ENCODE data around the gene IQGAP1.
"Not testable (repeated sequence)": the region's sequence is repeated elsewhere in the genome, so short reads cannot be mapped to it uniquely, and the experiment has no call there.

The IQGAP1 gene

DNA sequence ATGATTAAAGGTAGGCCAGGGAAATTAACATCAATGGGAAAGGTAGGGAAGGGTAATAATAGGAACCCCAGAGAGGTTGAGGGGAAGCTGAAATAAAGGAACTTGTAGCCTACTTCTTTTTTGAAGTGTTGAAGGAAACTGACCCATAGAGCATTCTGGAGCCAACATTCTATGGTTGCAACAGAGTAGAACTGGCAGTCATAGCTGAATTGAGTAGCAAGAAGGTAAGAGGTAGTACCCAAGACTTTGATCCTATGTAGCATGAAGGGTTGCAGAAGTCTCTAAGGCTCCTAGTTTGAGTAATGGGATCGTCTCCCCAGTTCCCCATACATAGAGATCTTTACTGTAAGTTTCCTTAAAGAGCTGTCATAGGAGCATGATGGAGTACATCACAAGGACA, 43.4 kb upstream of the IQGAP1 start:
- Histone ChIP-seq H3K27ac (no peak overlapping the region), H3K9me3 (ENCODE audit: control insufficient read depth, low read length) (no peaks in the 10 kb centered on the region), H2AFZ (no peak overlapping the region), H3K4me3 (ENCODE audit: low read depth, low read length) (no peak overlapping the region), H3K79me2 (no peaks in the 10 kb centered on the region), H3K36me3 (ENCODE audit: control insufficient read depth, insufficient read depth, low read length) (no peaks in the 10 kb centered on the region), H3K4me1 (no peaks in the 10 kb centered on the region), H3K27me3 (ENCODE audit: control insufficient read depth, insufficient read depth, low read length) (no peaks in the 10 kb centered on the region), H3K4me2 (ENCODE audit: low read length) (no peak overlapping the region), H3K9ac (no peak overlapping the region)
- TF ChIP-seq, protein P1, sequence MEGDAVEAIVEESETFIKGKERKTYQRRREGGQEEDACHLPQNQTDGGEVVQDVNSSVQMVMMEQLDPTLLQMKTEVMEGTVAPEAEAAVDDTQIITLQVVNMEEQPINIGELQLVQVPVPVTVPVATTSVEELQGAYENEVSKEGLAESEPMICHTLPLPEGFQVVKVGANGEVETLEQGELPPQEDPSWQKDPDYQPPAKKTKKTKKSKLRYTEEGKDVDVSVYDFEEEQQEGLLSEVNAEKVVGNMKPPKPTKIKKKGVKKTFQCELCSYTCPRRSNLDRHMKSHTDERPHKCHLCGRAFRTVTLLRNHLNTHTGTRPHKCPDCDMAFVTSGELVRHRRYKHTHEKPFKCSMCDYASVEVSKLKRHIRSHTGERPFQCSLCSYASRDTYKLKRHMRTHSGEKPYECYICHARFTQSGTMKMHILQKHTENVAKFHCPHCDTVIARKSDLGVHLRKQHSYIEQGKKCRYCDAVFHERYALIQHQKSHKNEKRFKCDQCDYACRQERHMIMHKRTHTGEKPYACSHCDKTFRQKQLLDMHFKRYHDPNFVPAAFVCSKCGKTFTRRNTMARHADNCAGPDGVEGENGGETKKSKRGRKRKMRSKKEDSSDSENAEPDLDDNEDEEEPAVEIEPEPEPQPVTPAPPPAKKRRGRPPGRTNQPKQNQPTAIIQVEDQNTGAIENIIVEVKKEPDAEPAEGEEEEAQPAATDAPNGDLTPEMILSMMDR (IDR thresholded peaks at IDR 0.05), result no peak

DNA sequence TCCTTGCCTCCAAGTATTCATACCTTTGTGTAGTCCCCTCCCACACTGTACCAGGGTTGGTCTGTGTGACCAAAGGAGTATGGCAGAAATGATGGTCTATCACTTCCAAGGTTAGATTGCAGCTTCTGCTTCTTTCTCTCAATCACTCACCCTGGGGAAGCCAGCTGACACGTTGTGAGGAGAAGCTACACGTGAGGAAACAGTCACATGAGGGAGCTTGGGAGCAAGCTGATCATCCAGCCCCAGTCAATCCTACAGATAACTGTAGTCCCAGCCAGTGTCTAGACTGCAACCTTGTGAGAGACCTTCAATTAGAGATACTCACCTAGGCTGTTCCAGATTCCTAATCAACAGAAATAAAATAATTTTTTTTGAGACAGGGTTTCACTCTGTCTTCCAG, 42.2 kb upstream of the IQGAP1 start:
- no peaks in the 10 kb centered on the region for H3K27me3 ChIP-seq (ENCODE audit: control insufficient read depth, insufficient read depth, low read length)
- no peak overlapping the region for H3K27ac ChIP-seq
- H2AFZ ChIP-seq, result no peak overlapping the region
- no peaks in the 10 kb centered on the region for H3K4me1 ChIP-seq
- H3K9ac ChIP-seq, result no peak overlapping the region
- H3K4me2 ChIP-seq (ENCODE audit: low read length), result no peak overlapping the region
- no peaks in the 10 kb centered on the region for H3K9me3 ChIP-seq (ENCODE audit: control insufficient read depth, low read length)
- no peaks in the 10 kb centered on the region for H3K79me2 ChIP-seq
- TF ChIP-seq, protein P1 (IDR thresholded peaks at IDR 0.05), result no peak
- H3K36me3 ChIP-seq (ENCODE audit: control insufficient read depth, insufficient read depth, low read length), result no peaks in the 10 kb centered on the region
- H3K4me3 ChIP-seq (ENCODE audit: low read depth, low read length), result no peak overlapping the region

DNA sequence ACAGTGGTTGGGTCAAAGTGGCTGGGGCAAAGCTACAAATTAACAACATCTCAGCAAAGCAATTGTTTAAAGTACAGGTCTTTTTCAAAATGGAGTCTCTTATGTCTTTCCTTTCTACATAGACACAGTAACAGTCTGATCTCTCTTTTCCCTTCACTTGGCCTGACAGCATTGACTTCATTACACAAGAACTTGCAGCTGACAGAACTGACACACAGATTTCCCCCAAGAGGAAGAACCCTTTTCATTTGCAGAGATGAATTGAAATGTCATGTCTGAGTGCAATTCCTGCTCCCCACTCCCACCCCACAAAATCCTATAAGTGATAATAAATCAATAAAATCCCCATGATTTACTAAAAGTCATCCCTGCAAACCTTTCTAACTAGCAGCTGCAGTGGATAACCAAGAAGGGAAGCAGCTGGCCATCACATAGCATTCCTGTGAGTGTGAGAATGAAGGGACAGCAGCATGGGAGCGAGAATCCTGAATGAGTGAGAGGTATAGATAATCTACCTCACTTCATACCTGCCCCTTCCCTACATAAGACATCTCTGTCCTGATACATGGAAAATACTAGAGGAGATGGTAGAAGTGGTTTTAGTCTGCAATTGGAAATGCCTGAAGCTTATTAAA, 40.5 kb upstream of the IQGAP1 start:
- not testable (repeated sequence) for H3K9me3 ChIP-seq (ENCODE audit: control insufficient read depth, low read length); H3K4me2 ChIP-seq (ENCODE audit: low read length); H3K9ac ChIP-seq; H3K4me3 ChIP-seq (ENCODE audit: low read depth, low read length); H3K27ac ChIP-seq; H3K79me2 ChIP-seq; H3K4me1 ChIP-seq; H3K27me3 ChIP-seq (ENCODE audit: control insufficient read depth, insufficient read depth, low read length); H3K36me3 ChIP-seq (ENCODE audit: control insufficient read depth, insufficient read depth, low read length); H2AFZ ChIP-seq

DNA sequence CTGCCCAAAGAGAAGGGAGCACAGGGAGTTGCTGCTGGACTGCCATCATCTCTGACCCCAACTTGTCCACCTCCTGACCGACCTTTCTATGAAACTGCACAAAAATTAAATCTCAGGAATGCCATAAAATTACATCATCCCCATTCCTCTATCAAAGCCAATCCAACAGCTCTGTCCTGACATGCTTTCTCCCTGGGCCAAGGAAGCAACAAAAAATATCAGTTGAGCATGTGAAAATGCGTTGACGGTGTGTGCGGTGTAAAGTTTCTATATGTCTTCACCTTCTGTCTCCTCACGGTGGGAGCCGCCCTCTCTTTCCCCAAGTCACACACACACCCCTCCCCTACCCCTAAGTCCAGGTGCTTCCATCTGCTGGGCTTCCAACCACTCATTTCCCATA, 39.6 kb upstream of the IQGAP1 start:
- Histone ChIP-seq H2AFZ (no peak overlapping the region), H3K27me3 (ENCODE audit: control insufficient read depth, insufficient read depth, low read length) (no peaks in the 10 kb centered on the region), H3K9me3 (ENCODE audit: control insufficient read depth, low read length) (no peaks in the 10 kb centered on the region), H3K4me3 (ENCODE audit: low read depth, low read length) (no peak overlapping the region), H3K36me3 (ENCODE audit: control insufficient read depth, insufficient read depth, low read length) (no peaks in the 10 kb centered on the region), H3K4me1 (no peaks in the 10 kb centered on the region), H3K4me2 (ENCODE audit: low read length) (no peak overlapping the region), H3K9ac (no peak overlapping the region), H3K27ac (no peak overlapping the region), H3K79me2 (no peaks in the 10 kb centered on the region)
- TF ChIP-seq, protein P1 (IDR thresholded peaks at IDR 0.05), result no peak

DNA sequence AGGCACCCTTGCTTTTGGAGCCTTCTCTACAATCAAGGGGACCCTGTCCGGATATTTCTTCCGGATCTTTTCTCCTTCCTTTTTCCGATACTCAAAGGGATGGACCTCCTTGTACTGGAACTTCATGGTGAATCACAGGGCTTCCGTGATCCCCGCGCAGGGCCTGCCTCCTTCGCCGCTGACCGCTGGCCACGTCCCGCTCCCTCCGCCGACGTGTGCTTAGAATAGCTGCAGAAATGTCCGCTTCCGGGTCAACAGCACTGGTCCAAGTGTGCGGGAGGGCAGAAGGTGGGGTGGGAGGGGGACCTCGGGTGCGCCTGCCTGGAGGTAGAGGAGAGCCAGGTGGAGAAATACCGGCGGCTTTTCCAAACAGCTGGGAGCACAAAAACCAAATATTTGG, 39.0 kb upstream of the IQGAP1 start:
- Histone ChIP-seq H3K4me3 (ENCODE audit: low read depth, low read length) (no peak overlapping the region), H3K27me3 (ENCODE audit: control insufficient read depth, insufficient read depth, low read length) (no peaks in the 10 kb centered on the region), H3K4me2 (ENCODE audit: low read length) (no peak overlapping the region), H3K36me3 (ENCODE audit: control insufficient read depth, insufficient read depth, low read length) (no peaks in the 10 kb centered on the region), H3K9me3 (ENCODE audit: control insufficient read depth, low read length) (no peaks in the 10 kb centered on the region), H2AFZ (no peak overlapping the region), H3K4me1 (no peaks in the 10 kb centered on the region), H3K9ac (no peak overlapping the region), H3K79me2 (no peaks in the 10 kb centered on the region), H3K27ac (no peak overlapping the region)
- TF ChIP-seq, protein P1 (IDR thresholded peaks at IDR 0.05), result no peak

Data from parathyroid adenoma (tissue), 2 donors.